GM12892 (cell line): ENCODE data around the gene SERPINA7.

ENCODE experiments used
- POLR2A ChIP-seq: IDR thresholded peaks from 2 replicates; pipeline ENCODE4 v1.6.1; 2011; ENCODE audit warnings: low read depth, low read length, control low read depth
- POLR2AphosphoS5 ChIP-seq: IDR thresholded peaks from 2 replicates; pipeline ENCODE4 v1.6.1; 2011; ENCODE audit warnings: low read depth, low read length, control low read depth

- TF ChIP-seq POLR2AphosphoS5 (no peak), POLR2A (no peak)
Observed at GRCh38 chrX:106007815-106008214, 30.7 kb downstream of the SERPINA7 start.
